HUES64 (cell line): ENCODE data around the gene SMIM9.

Experiments
- H3K27ac ChIP-seq: 2 replicates; pipeline ENCODE4 v1.7.0; 2013; ENCODE audit warnings: low read depth, low read length, inconsistent platforms
- H3K27me3 ChIP-seq: 2 replicates; pipeline ENCODE4 v1.6.1; 2013; ENCODE audit warnings: mild to moderate bottlenecking, low read length; ENCODE audit not compliant: insufficient read depth
- H3K36me3 ChIP-seq: 2 replicates; pipeline ENCODE4 v1.6.1; 2013; ENCODE audit warnings: mild to moderate bottlenecking, low read length; ENCODE audit not compliant: insufficient read depth
- H3K4me1 ChIP-seq: 2 replicates; pipeline ENCODE4 v1.6.1; 2013; ENCODE audit warnings: mild to moderate bottlenecking, low read length, moderate library complexity; ENCODE audit not compliant: insufficient read depth
- H3K4me3 ChIP-seq: 2 replicates; pipeline ENCODE4 v1.5.1; 2013; ENCODE audit warnings: mild to moderate bottlenecking, low read length, moderate library complexity
- H3K9ac ChIP-seq: 2 replicates; pipeline ENCODE4 v1.6.1; 2013; ENCODE audit warnings: mild to moderate bottlenecking, low read depth, low read length
- H3K9me3 ChIP-seq: 2 replicates; pipeline ENCODE4 v1.6.1; 2013; ENCODE audit warnings: low read depth, low read length; ENCODE audit not compliant: insufficient read depth
- WGBS: fragments of 150-250, 120-280 bp; methylation state at CpG from one replicate; pipeline ENCODE4 v1.1.7; 2013; ENCODE audit warnings: missing lambda C conversion rate; 5-methylcytosine and 5-hydroxymethylcytosine counted together

The SMIM9 gene

DNA sequence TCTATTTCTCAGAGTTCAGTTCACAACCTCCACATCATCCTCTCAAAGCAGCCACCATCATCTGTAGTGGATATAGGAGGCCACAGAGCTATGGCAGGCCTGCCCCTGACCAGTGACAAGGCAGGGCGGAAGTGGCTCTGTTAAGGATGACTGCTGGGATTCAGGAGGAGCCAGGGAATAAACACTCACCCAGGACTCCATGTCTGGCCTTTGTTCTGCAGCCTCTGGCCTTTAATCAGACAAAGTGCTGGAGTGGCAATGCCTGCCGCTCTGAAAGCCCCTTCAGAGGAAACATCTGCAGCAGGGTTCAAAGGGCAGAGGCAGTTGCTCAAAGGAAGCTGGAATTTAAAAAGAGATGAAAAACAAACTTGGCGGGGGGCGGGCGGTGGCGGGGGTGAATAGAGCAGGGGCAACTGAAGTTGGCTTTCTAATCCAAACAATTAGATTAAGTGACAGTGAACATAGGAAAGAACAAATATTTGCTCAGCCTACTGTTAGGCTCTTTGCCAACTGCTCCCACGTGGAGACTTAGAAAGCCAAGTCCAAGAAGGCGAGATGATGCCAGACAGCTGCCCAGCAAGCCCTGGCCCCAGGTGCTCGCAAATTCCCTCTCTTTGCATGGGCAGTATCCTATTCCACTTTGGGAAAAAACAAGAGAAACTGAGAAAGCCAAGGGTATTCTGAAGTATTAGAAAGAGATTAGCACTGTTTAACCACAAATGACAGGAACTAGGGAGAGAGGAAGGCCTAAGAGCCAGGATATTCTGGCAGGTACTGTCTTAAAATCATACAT is 34.7 kb downstream of the SMIM9 start:
- WGBS: 23% methylated on average over 9 of the region's 9 CpGs
- H3K9ac ChIP-seq: no peak overlapping the region
- no peaks in the 10 kb centered on the region for H3K9me3 ChIP-seq
- peak overlapping the region; percentile 18; the same call in 1 of the 2 replicates for H3K27ac ChIP-seq
- peaks cover 49% of the 10 kb centered on the region for H3K27me3 ChIP-seq
- H3K36me3 ChIP-seq: no peaks in the 10 kb centered on the region
- peaks cover 21% of the 10 kb centered on the region for H3K4me1 ChIP-seq
- no peak overlapping the region for H3K4me3 ChIP-seq

DNA sequence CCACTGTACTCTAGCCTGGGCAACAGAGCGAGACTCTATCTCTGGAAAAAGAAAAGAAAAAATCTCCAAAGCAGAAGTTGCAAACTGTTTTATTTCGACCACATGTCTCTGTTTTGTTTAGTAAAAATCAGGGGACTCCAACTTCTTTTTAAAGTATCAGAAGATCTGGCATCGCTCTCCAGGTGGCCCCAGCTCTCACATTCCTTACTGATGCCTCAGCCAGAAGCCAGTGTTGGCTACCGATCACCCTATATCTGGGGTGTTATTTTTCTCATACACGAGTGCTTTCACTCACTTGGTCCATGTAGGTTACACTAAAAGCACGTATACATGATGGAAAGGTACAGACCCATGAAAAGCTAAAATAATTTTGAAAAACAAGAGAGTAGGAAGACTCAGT is 37.5 kb downstream of the SMIM9 start:
- H3K27me3 ChIP-seq: peaks cover 22% of the 10 kb centered on the region; the same call in 1 of the 2 replicates
- H3K4me3 ChIP-seq: no peak overlapping the region
- H3K9ac ChIP-seq: no peak overlapping the region
- WGBS: 62% methylated on average over 5 of the region's 6 CpGs
- no peak overlapping the region for H3K27ac ChIP-seq
- no peaks in the 10 kb centered on the region for H3K9me3 ChIP-seq
- H3K36me3 ChIP-seq: no peaks in the 10 kb centered on the region
- H3K4me1 ChIP-seq: peaks cover 21% of the 10 kb centered on the region

DNA sequence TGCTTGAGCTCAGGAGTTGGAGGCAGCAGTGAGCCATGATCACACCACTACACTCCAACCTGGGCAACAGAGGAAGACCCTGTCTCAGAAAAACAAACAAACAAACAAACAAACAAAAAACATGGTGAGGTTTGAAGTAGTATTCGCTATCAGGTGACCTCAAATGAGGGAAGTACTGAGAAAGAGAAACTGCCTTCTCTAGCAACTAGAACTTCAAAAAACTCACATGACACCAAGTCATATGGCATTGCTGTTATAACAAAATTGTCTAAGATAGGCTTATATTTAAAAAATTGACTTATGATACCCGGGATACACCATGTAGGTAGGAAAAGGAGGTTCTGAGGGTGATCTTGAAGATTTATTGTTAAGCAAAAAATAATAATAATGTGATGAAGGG is 39.4 kb downstream of the SMIM9 start:
- Histone ChIP-seq H3K36me3 (no peaks in the 10 kb centered on the region), H3K9ac (no peak overlapping the region), H3K4me1 (peaks cover 17% of the 10 kb centered on the region), H3K27ac (no peak overlapping the region), H3K9me3 (no peaks in the 10 kb centered on the region), H3K27me3 (peaks cover 4% of the 10 kb centered on the region; the same call in 1 of the 2 replicates), H3K4me3 (no peak overlapping the region)
- 100% methylated on average over 1 of the region's 2 CpGs for WGBS

DNA sequence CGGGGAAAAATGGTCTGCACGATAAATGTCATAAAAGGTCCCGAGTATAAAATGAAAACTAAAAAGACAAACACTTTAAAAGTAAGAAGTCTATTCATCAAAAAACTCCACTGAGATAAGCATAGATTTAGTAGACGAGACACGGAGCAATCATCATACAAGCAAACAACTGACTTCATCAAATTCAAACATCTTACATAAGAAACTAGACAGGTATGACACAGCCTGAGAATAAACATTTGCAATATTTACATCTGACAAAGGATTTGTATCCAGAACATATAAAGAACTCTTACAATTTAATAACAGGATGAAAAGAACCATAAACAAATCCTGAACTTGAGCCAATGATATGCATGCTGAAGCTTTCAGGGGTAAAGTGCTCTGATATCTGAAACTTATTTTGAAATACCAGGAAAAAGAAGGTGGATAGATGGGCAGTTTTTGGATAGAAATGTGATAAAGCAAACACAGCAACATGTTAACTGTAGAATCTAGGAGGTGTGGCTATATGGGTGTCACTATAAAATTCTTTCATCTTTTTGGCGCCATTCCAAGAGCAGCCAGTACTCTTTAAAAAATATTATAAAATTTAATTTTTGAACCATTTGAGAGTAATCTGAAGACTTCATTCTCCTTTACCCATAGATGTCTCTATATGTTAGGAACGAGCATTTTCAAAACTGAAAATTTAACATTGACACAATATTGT is 41.2 kb downstream of the SMIM9 start:
- Histone ChIP-seq H3K4me3 (no peak overlapping the region), H3K4me1 (0 out of 2 replicates have a peak, but pooled peaks cover 7% of the 10 kb centered on the region), H3K36me3 (no peaks in the 10 kb centered on the region), H3K27me3 (peaks cover 4% of the 10 kb centered on the region; the same call in 1 of the 2 replicates), H3K27ac (no peak overlapping the region), H3K9me3 (no peaks in the 10 kb centered on the region), H3K9ac (no peak overlapping the region)
- WGBS: 95% methylated on average over 6 of the region's 7 CpGs

DNA sequence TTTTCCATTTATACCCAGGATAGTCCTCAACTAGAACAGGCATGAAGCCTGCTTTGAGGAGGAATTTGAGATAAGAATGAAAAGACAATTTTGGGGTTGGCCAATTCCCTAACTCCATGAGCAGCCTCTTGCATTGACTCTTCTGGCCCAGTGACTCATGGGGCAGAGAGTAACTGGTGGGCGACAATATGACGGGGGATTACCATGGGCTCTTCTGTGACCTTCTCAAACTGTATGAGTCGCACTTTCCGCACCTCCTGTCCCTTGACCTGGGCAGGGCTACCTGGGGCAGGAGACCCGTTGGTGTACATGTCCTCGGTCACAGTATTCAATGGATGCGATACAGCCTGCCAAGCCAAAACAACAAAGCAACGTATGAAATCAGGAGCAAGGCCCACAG is 42.5 kb downstream of the SMIM9 start:
- Histone ChIP-seq H3K27ac (no peak overlapping the region), H3K4me1 (no peaks in the 10 kb centered on the region), H3K4me3 (no peak overlapping the region), H3K9ac (no peak overlapping the region), H3K27me3 (no peaks in the 10 kb centered on the region), H3K36me3 (no peaks in the 10 kb centered on the region), H3K9me3 (no peaks in the 10 kb centered on the region)
- 97% methylated on average over 8 of the region's 8 CpGs for WGBS

DNA sequence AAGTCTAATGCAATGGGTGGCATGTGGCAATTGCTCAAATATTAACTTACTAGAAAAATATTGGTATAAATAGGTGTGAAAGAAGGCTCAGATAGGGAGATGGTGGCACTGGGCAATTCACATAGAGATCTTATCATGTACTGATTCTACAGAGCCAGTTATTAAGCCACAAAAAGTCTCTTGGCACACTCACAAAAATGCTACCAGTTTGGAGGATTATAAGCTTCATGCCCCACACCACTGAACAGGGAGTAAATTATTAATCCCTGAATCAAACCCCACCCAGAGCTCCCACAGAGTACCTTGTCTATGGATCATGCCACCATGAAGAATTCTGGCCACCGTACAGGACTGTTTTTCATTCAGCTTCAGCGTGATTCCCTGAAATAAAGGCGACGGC is 43.0 kb downstream of the SMIM9 start:
- H3K9me3 ChIP-seq: no peaks in the 10 kb centered on the region
- H3K9ac ChIP-seq: no peak overlapping the region
- H3K27me3 ChIP-seq: no peaks in the 10 kb centered on the region
- 100% methylated on average over 1 of the region's 4 CpGs for WGBS
- no peak overlapping the region for H3K27ac ChIP-seq
- H3K4me3 ChIP-seq: no peak overlapping the region
- no peaks in the 10 kb centered on the region for H3K4me1 ChIP-seq
- H3K36me3 ChIP-seq: no peaks in the 10 kb centered on the region

DNA sequence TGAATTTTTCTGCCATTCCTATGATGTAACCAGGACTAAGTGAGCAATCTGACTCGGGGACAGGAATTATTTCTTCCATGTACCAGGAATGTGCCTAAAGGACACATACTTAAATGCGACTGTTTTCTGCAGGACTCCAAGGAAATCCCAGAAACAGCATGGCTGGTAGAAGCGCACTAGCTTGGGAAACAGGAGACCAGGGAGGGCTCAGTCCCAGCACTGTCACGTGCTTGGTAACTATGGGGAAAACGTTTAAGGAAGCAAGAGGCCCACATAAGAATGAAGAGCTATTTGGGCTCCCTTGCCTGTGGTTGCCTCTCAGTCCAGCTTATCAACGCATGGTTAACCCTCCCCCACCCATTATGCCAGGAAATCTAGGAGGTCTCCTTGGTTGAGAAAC is 48.7 kb downstream of the SMIM9 start:
- H3K9me3 ChIP-seq: no peaks in the 10 kb centered on the region
- no peak overlapping the region for H3K9ac ChIP-seq

DNA sequence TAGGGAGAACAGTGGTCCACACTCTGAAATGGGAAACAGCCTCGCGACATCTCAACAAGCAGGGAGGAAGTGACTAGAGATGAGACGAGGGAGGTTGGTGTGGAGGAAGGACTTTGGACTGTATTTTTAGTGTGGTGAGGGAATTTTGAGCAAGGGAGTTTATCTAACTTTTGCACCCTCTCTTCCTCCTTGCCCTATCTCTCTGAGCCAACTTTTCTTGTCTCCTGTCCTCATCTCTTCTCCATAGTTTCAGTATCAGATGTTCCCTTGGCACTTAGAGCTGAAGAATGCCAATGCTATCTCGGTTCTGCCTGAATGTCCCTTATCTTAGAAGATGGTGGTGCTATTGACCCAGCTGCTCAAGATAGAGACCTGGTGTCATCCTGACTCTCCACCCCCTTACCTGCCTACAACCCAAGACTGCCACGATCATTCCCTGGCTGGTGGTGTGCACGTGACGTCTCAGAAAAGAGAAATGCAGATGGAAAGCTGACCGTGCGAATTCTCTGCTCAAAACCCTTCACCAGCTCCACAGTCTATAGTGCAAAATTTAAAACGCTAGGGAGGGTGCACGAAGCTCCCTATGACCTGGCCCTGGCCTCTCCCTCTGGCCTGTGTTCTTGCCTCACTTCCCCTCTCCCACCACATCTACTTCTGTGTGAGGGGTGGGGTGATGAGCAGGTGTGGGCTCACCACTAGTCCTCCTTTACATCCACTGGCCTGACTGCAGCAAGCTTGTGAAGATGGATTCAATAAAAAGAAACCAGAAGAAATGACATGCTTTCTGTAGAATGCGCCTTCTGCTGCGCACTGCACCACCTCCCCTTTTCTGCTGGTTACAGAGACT is 50.1 kb downstream of the SMIM9 start:
- Histone ChIP-seq H3K9ac (no peak overlapping the region), H3K36me3 (peaks cover under 1% of the 10 kb centered on the region; the same call in 1 of the 2 replicates), H3K4me3 (no peak overlapping the region), H3K27me3 (no peaks in the 10 kb centered on the region), H3K27ac (no peak overlapping the region), H3K9me3 (no peaks in the 10 kb centered on the region), H3K4me1 (no peaks in the 10 kb centered on the region)
- WGBS: 88% methylated on average over 13 of the region's 13 CpGs

More for the DNA sequence above, 48.7 kb downstream of the SMIM9 start:
- Histone ChIP-seq H3K36me3 (no peaks in the 10 kb centered on the region), H3K4me3 (no peak overlapping the region), H3K4me1 (no peaks in the 10 kb centered on the region), H3K27ac (no peak overlapping the region), H3K27me3 (no peaks in the 10 kb centered on the region)
- WGBS: 83% methylated on average over 6 of the region's 6 CpGs

DNA sequence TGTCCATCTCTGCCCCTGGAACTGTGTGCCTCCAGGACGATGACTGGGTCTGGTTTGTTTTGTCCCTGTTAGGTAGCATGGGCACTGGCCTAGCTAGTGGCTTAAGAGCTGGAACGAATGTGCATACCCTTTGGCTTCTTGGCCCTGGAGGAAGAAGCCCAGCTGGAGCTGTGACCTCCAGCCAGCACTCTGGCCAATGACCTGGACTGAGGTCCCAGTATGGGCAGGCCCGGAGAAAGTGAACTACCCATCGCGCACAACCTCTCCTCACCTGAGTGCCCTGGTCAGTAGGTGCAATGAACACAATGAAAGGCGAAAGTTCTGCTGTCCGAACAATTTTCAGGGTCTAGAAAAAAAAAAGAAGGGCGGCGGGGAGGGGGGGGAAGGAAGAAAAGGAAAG is 53.5 kb downstream of the SMIM9 start:
- Histone ChIP-seq H3K36me3 (peaks cover 24% of the 10 kb centered on the region), H3K9ac (no peak overlapping the region), H3K9me3 (no peaks in the 10 kb centered on the region), H3K27ac (no peak overlapping the region), H3K27me3 (no peaks in the 10 kb centered on the region), H3K4me1 (no peaks in the 10 kb centered on the region), H3K4me3 (no peak overlapping the region)
- over 99% methylated on average over 5 of the region's 9 CpGs for WGBS

DNA sequence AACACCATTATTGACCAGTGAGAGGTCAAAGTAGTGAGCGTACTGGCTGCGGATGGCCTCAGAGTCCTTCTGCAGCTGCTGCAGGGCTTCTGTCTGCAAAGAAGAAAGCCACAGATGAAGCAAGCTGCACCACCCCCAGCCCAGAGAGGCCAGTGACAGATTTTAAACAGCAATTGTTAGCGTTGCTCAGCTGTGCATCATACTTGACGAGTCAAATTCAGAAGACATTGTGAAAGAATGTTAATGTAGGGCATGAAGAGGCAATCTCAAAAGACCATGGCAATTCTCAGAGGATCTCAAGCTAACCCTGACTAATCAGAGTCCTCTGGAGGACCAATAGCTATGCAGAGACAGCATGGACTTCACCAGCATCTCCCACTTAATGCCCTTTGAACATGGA is 55.2 kb downstream of the SMIM9 start:
- Histone ChIP-seq H3K27ac (no peak overlapping the region), H3K4me3 (no peak overlapping the region), H3K9ac (no peak overlapping the region), H3K4me1 (no peaks in the 10 kb centered on the region), H3K9me3 (no peaks in the 10 kb centered on the region), H3K36me3 (peaks cover 41% of the 10 kb centered on the region), H3K27me3 (no peaks in the 10 kb centered on the region)
- 96% methylated on average over 4 of the region's 4 CpGs for WGBS

DNA sequence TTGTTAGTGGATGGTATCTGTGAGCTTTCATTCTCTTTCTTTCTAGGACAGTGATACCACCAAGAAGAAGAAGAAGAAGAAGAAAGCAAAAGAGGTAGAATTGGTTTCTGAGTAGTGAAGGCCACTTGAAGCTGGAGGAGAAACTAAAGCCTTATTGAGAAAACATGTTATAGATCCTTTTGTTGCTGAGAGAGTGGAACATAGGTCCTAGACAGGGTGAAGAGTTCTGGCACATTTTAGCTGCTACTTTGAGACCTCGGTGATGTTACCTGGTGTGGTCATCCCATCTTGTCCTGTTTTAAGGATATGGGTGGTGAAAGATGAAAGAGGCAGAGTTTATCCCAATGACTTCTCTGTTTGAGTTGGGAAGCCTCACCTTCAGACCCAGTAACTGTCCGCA is 57.7 kb downstream of the SMIM9 start:
- Histone ChIP-seq H3K4me1 (no peaks in the 10 kb centered on the region), H3K27me3 (no peaks in the 10 kb centered on the region), H3K9ac (no peak overlapping the region), H3K36me3 (peaks cover 59% of the 10 kb centered on the region), H3K9me3 (no peaks in the 10 kb centered on the region), H3K27ac (no peak overlapping the region), H3K4me3 (no peak overlapping the region)
- WGBS: 93% methylated on average over 2 of the region's 2 CpGs
